HEK293 (cell line): ENCODE results near the gene PTGIR.
"Not testable (repeated sequence)": the region's sequence is repeated elsewhere in the genome, so short reads cannot be mapped to it uniquely, and the experiment has no call there.

Experiments used
- CTCF ChIA-PET: fragments of 350-600 bp; formaldehyde crosslinking; extraction: SDS; loops from one replicate; lab custom pipeline; 2021; ENCODE audit warnings: antibody characterized with exemption; lab: Yijun Ruan, JAX
- POLR2A ChIA-PET: fragments of 300-600 bp; formaldehyde crosslinking; extraction: SDS; loops from one replicate; lab custom pipeline; 2020; ENCODE audit warnings: antibody characterized with exemption, inconsistent platforms; lab: Yijun Ruan, JAX
- H3K27ac ChIP-seq: fragments of 200-500 bp; sonication (Bioruptor generic); 2 replicates; pipeline ENCODE4 v1.5.1; 2014; ENCODE audit warnings: low read depth, low read length, control low read depth, inconsistent platforms; ENCODE audit errors: extremely low read depth
- H3K36me3 ChIP-seq, 2 experiments: fragments of 200-500 bp in 1 of 2; sonication (Bioruptor generic) in 1 of 2; 1 replicate in 1 of 2; 2 replicates in 1 of 2; pipeline ENCODE4 v1.5.1; 2014 to 2017; ENCODE audit warnings: inconsistent platforms in 2 of 2, low read length in 2 of 2; ENCODE audit not compliant: control insufficient read depth in 2 of 2, insufficient read depth in 1 of 2
- H3K4me1 ChIP-seq: fragments of 200-500 bp; sonication (Bioruptor generic); 2 replicates; pipeline ENCODE4 v1.5.1; 2014; ENCODE audit warnings: mild to moderate bottlenecking, low read length, inconsistent platforms; ENCODE audit not compliant: control insufficient read depth, insufficient read depth
- H3K4me3 ChIP-seq: 2 replicates; pipeline ENCODE4 v1.5.1; 2011; ENCODE audit warnings: low read depth, mild to moderate bottlenecking, control low read depth, low read length, moderate library complexity
- H3K9me3 ChIP-seq: fragments of 200-500 bp; sonication (Bioruptor generic); 2 replicates; pipeline ENCODE4 v1.5.1; 2014; ENCODE audit warnings: low read depth, low read length, inconsistent platforms; ENCODE audit not compliant: control insufficient read depth, insufficient read depth
- EGR2 ChIP-seq: fragments of 450-650 bp; formaldehyde crosslinking; IDR thresholded peaks from 2 replicates; pipeline ENCODE4 v1.5.1; 2016; ENCODE audit warnings: low read depth, missing biosample characterization, missing genetic modification characterization
- GFI1B ChIP-seq: fragments of 450-650 bp; formaldehyde crosslinking; IDR thresholded peaks from 2 replicates; pipeline ENCODE4 v1.5.1; 2016; ENCODE audit warnings: missing biosample characterization, missing genetic modification characterization
- HOXC10 ChIP-seq: sonication (generic); formaldehyde crosslinking; IDR thresholded peaks from 2 replicates; pipeline ENCODE4 v1.8.1; 2023; ENCODE audit warnings: mild to moderate bottlenecking, missing genetic modification reagents
- KLF17 ChIP-seq: fragments of 450-650 bp; formaldehyde crosslinking; IDR thresholded peaks from 2 replicates; pipeline ENCODE4 v1.5.1; 2016; ENCODE audit warnings: missing biosample characterization, missing genetic modification characterization
- KLF8 ChIP-seq: fragments of 450-650 bp; formaldehyde crosslinking; IDR thresholded peaks from 2 replicates; pipeline ENCODE4 v1.5.1; 2016; ENCODE audit warnings: missing biosample characterization, missing genetic modification characterization
- SP2 ChIP-seq: fragments of 450-650 bp; formaldehyde crosslinking; IDR thresholded peaks from 2 replicates; pipeline ENCODE4 v1.5.1; 2016; ENCODE audit warnings: missing biosample characterization, missing genetic modification characterization
- ZBTB1 ChIP-seq: fragments of 450-650 bp; formaldehyde crosslinking; IDR thresholded peaks from 2 replicates; pipeline ENCODE4 v1.5.1; 2016; ENCODE audit warnings: missing biosample characterization, missing genetic modification characterization
- ZIC2 ChIP-seq: fragments of 450-650 bp; formaldehyde crosslinking; IDR thresholded peaks from 2 replicates; pipeline ENCODE4 v1.5.1; 2016; ENCODE audit warnings: missing biosample characterization, missing genetic modification characterization
- ZNF114 ChIP-seq: fragments of 450-650 bp; formaldehyde crosslinking; IDR thresholded peaks from 2 replicates; pipeline ENCODE4 v1.5.0; 2017; ENCODE audit warnings: missing biosample characterization, missing genetic modification characterization
- ZNF138 ChIP-seq: fragments of 450-650 bp; formaldehyde crosslinking; IDR thresholded peaks from 2 replicates; pipeline ENCODE4 v1.5.1; 2016; ENCODE audit warnings: missing biosample characterization, missing genetic modification characterization, borderline replicate concordance
- ZNF157 ChIP-seq: fragments of 450-650 bp; formaldehyde crosslinking; IDR thresholded peaks from 2 replicates; pipeline ENCODE4 v1.5.1; 2016; ENCODE audit warnings: missing biosample characterization, missing genetic modification characterization
- ZNF214 ChIP-seq: fragments of 450-650 bp; formaldehyde crosslinking; IDR thresholded peaks from 2 replicates; pipeline ENCODE4 v1.5.1; 2017; ENCODE audit warnings: missing biosample characterization, mild to moderate bottlenecking, missing genetic modification characterization, borderline replicate concordance
- ZNF24 ChIP-seq: fragments of 450-650 bp; formaldehyde crosslinking; IDR thresholded peaks from 2 replicates; pipeline ENCODE4 v1.5.1; 2016; ENCODE audit warnings: missing biosample characterization, missing genetic modification characterization
- ZNF248 ChIP-seq: fragments of 450-650 bp; formaldehyde crosslinking; IDR thresholded peaks from 2 replicates; pipeline ENCODE4 v1.5.1; 2017; ENCODE audit warnings: missing biosample characterization, missing genetic modification characterization
- ZNF274 ChIP-seq, 2 experiments: fragments of 200-500 bp in 1 of 2; fragments of 450-650 bp in 1 of 2; sonication (Bioruptor generic) in 1 of 2; formaldehyde crosslinking in 1 of 2; IDR thresholded peaks; 2 replicates each; pipeline versions ENCODE4 v1.5.1 to v1.6.1; 2014 to 2016; ENCODE audit warnings: borderline replicate concordance in 1 of 2, inconsistent platforms in 1 of 2, low read length in 1 of 2, missing biosample characterization in 1 of 2, missing genetic modification characterization in 1 of 2
- ZNF302 ChIP-seq: fragments of 450-650 bp; formaldehyde crosslinking; IDR thresholded peaks from 2 replicates; pipeline ENCODE4 v1.5.1; 2016; ENCODE audit warnings: missing biosample characterization, missing genetic modification characterization, low read depth
- ZNF335 ChIP-seq: fragments of 450-650 bp; formaldehyde crosslinking; conservative IDR thresholded peaks from 2 replicates; pipeline ENCODE4 v1.5.1; 2016; ENCODE audit warnings: missing biosample characterization, missing genetic modification characterization
- ZNF473 ChIP-seq: fragments of 450-650 bp; formaldehyde crosslinking; IDR thresholded peaks from 2 replicates; pipeline ENCODE4 v1.5.1; 2017; ENCODE audit warnings: missing biosample characterization, missing genetic modification characterization
- ZNF514 ChIP-seq: fragments of 450-650 bp; formaldehyde crosslinking; IDR thresholded peaks from 2 replicates; pipeline ENCODE4 v1.5.1; 2016; ENCODE audit warnings: missing biosample characterization, missing genetic modification characterization
- ZNF580 ChIP-seq: fragments of 450-650 bp; formaldehyde crosslinking; IDR thresholded peaks from 2 replicates; pipeline ENCODE4 v1.5.1; 2016; ENCODE audit warnings: missing biosample characterization, missing genetic modification characterization
- ZNF629 ChIP-seq: fragments of 450-650 bp; formaldehyde crosslinking; IDR thresholded peaks from 2 replicates; pipeline ENCODE4 v1.5.1; 2017; ENCODE audit warnings: missing biosample characterization, missing genetic modification characterization
- TF ChIP-seq, protein P1 (sequence below): fragments of 450-650 bp; formaldehyde crosslinking; IDR thresholded peaks from 2 replicates; pipeline ENCODE4 v1.5.1; 2017; ENCODE audit warnings: missing biosample characterization, missing genetic modification characterization
- TF ChIP-seq, protein P2 (sequence below): fragments of 450-650 bp; formaldehyde crosslinking; IDR thresholded peaks from 2 replicates; pipeline ENCODE4 v1.5.1; 2016; ENCODE audit warnings: missing biosample characterization, missing genetic modification characterization, low read depth
- TF ChIP-seq, protein P3 (sequence below): fragments of 450-650 bp; formaldehyde crosslinking; IDR thresholded peaks from 2 replicates; pipeline ENCODE4 v1.5.0; 2017; ENCODE audit warnings: missing biosample characterization, missing genetic modification characterization, borderline replicate concordance

Gene PTGIR

GRCh38 chr19:46629546-46630025, 4.7 kb upstream of the PTGIR start:
- H3K4me1 ChIP-seq: peaks cover 3% of the 10 kb centered on the region; the same call in 1 of the 2 replicates
- CTCF ChIA-PET: interaction anchor here (0.6 to 6.9 kb wide), 4 partner anchors 13 to 122 kb away, joined by 3 to 95 read pairs (median 11); partner anchors contain the start of gene DACT3
- H3K27ac ChIP-seq: no peak overlapping the region

GRCh38 chr19:46628970-46629369, 4.1 kb upstream of the PTGIR start:
- ChIA-PET POLR2A (interaction anchor here (2.5 kb wide), 1 partner anchor 28 kb away, joined by 7 read pairs; the partner anchor contains the start of gene CALM3), CTCF (interaction anchor here (0.6 to 6.9 kb wide), 5 partner anchors 13 to 259 kb away, joined by 3 to 95 read pairs (median 4); partner anchors contain the start of gene DACT3)
- H3K9me3 ChIP-seq, H3K4me1 ChIP-seq, H3K27ac ChIP-seq, H3K4me3 ChIP-seq, H3K36me3 ChIP-seq: not testable (repeated sequence)

More at GRCh38 chr19:46629546-46630025, 4.7 kb upstream of the PTGIR start:
- Histone ChIP-seq H3K4me3 (no peak overlapping the region), H3K9me3 (no peaks in the 10 kb centered on the region), H3K36me3 (no peaks in the 10 kb centered on the region)
- no peak for TF ChIP-seq ZNF514
- TF ChIP-seq ZNF114 (tag by site-specific recombination): no peak
- no peak for TF ChIP-seq ZNF138
- peak; percentile 49 for TF ChIP-seq ZIC2 (tag by site-specific recombination)
- no peak for TF ChIP-seq ZNF214 (tag by site-specific recombination)
- TF ChIP-seq ZNF580 (tag by site-specific recombination): no peak
- no peak for TF ChIP-seq ZNF24 (tag by site-specific recombination)
- TF ChIP-seq SP2 (tag by site-specific recombination): no peak
- peak; percentile 62 for TF ChIP-seq ZNF335 (tag by site-specific recombination)
- POLR2A ChIA-PET: interaction anchor here (2.5 kb wide), 1 partner anchor 29 kb away, joined by 7 read pairs; the partner anchor contains the start of gene CALM3

GRCh38 chr19:46626446-46626845, 1.6 kb upstream of the PTGIR start:
- H3K36me3 ChIP-seq: no peaks in the 10 kb centered on the region
- ChIA-PET CTCF (interaction anchor here (0.6 to 2.5 kb wide), 5 partner anchors 9 to 78 kb away, joined by 3 to 12 read pairs (median 4); partner anchors contain the start of gene DACT3), POLR2A (interaction anchor here (1.3 kb wide), 1 partner anchor 20 kb away, joined by 3 read pairs; no protein-coding TSS in a partner anchor)
- H3K4me3 ChIP-seq: no peak overlapping the region
- H3K9me3 ChIP-seq: no peaks in the 10 kb centered on the region
- H3K4me1 ChIP-seq: no peaks in the 10 kb centered on the region
- no peak overlapping the region for H3K27ac ChIP-seq
- TF ChIP-seq ZNF302 (tag by site-specific recombination) (no peak), GFI1B (tag by site-specific recombination) (no peak), HOXC10 (CRISPR knock-in tag) (no peak), ZNF274 (IDR thresholded peaks at IDR 0.05; ENCODE audit: low read length) (no peak), ZNF274 (tag by site-specific recombination; IDR thresholded peaks at IDR 0.05; ENCODE audit: borderline replicate concordance) (no peak), KLF8 (no peak), ZNF473 (no peak), EGR2 (tag by site-specific recombination) (no peak), KLF17 (no peak), ZBTB1 (tag by site-specific recombination) (no peak), ZNF248 (tag by site-specific recombination) (no peak), ZNF157 (tag by site-specific recombination) (no peak), ZNF629 (tag by site-specific recombination) (no peak)
- TF ChIP-seq, protein P1, sequence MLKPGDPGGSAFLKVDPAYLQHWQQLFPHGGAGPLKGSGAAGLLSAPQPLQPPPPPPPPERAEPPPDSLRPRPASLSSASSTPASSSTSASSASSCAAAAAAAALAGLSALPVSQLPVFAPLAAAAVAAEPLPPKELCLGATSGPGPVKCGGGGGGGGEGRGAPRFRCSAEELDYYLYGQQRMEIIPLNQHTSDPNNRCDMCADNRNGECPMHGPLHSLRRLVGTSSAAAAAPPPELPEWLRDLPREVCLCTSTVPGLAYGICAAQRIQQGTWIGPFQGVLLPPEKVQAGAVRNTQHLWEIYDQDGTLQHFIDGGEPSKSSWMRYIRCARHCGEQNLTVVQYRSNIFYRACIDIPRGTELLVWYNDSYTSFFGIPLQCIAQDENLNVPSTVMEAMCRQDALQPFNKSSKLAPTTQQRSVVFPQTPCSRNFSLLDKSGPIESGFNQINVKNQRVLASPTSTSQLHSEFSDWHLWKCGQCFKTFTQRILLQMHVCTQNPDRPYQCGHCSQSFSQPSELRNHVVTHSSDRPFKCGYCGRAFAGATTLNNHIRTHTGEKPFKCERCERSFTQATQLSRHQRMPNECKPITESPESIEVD: no peak
- TF ChIP-seq, protein P2, sequence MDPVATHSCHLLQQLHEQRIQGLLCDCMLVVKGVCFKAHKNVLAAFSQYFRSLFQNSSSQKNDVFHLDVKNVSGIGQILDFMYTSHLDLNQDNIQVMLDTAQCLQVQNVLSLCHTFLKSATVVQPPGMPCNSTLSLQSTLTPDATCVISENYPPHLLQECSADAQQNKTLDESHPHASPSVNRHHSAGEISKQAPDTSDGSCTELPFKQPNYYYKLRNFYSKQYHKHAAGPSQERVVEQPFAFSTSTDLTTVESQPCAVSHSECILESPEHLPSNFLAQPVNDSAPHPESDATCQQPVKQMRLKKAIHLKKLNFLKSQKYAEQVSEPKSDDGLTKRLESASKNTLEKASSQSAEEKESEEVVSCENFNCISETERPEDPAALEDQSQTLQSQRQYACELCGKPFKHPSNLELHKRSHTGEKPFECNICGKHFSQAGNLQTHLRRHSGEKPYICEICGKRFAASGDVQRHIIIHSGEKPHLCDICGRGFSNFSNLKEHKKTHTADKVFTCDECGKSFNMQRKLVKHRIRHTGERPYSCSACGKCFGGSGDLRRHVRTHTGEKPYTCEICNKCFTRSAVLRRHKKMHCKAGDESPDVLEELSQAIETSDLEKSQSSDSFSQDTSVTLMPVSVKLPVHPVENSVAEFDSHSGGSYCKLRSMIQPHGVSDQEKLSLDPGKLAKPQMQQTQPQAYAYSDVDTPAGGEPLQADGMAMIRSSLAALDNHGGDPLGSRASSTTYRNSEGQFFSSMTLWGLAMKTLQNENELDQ: no peak
- TF ChIP-seq, protein P3, sequence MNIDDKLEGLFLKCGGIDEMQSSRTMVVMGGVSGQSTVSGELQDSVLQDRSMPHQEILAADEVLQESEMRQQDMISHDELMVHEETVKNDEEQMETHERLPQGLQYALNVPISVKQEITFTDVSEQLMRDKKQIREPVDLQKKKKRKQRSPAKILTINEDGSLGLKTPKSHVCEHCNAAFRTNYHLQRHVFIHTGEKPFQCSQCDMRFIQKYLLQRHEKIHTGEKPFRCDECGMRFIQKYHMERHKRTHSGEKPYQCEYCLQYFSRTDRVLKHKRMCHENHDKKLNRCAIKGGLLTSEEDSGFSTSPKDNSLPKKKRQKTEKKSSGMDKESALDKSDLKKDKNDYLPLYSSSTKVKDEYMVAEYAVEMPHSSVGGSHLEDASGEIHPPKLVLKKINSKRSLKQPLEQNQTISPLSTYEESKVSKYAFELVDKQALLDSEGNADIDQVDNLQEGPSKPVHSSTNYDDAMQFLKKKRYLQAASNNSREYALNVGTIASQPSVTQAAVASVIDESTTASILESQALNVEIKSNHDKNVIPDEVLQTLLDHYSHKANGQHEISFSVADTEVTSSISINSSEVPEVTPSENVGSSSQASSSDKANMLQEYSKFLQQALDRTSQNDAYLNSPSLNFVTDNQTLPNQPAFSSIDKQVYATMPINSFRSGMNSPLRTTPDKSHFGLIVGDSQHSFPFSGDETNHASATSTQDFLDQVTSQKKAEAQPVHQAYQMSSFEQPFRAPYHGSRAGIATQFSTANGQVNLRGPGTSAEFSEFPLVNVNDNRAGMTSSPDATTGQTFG (tag by site-specific recombination): no peak
